HG02840 (cell line): ENCODE data around the gene HIBADH.

Source experiments
- ATAC-seq: cut with Tn5 transposase; IDR thresholded peaks from one replicate; pipeline ENCODE4 v1.9.1; 2021; ENCODE audit warnings: mild to moderate bottlenecking, moderate library complexity, moderate number of reproducible peaks; ENCODE audit not compliant: unreplicated experiment, low FRiP score

Gene HIBADH

DNA sequence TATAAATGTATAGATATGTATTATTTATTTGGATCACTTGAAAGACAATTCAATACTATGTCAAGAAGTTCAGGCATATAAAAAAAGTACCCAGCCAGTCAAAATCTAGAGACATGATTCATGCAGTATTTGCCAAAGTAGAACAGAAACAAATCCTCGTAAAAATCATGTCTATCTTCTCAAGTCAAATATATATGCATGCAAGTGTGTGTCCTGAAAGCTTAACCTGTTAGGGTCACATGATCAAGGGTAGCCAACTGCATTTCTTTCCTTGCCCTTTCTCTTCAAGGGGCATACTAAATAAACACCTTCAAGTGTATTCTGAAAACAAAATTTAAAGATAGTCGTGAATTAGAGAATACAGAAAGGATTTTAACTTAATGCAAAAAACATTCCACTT lies 107.0 kb downstream of the HIBADH start:
- no peak for ATAC-seq

DNA sequence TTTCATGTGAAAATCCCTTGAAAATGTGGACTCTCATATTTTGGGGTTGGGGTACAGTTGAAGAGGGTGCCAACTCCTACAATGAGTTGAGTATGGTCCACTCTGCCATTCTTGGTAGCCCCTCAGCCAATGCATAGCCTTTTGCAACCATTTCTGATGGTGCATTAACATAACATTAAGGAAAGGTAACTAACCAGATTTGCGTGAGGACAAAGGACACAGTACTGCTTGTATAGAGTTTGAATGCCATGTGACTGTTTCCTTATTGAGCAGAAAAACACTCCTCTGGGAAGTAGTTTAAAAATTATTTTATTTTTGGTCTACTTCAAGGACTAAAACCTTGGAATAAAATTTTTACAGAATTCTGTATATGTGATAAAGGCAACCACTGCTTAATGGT lies 107.9 kb downstream of the HIBADH start:
- ATAC-seq: no peak

DNA sequence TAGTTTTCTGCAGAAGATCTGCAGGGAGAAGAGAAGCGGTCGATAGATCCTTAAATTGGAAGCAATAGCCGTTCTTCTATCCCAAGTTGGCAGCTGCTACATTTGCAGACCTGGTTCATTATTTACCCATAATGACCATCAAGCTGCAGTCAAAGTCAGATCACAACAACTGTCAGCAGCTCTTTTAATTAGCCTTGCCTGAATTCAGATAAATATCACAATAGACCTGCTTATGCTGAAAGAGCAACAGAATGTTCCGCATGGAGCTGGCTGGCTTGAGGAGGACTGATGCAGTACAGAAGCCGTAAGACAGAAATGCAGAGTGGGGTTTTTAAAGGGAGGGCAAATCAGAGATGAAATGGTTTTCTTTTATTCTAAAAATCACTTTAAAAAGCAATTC lies 109.4 kb downstream of the HIBADH start:
- ATAC-seq: no peak

DNA sequence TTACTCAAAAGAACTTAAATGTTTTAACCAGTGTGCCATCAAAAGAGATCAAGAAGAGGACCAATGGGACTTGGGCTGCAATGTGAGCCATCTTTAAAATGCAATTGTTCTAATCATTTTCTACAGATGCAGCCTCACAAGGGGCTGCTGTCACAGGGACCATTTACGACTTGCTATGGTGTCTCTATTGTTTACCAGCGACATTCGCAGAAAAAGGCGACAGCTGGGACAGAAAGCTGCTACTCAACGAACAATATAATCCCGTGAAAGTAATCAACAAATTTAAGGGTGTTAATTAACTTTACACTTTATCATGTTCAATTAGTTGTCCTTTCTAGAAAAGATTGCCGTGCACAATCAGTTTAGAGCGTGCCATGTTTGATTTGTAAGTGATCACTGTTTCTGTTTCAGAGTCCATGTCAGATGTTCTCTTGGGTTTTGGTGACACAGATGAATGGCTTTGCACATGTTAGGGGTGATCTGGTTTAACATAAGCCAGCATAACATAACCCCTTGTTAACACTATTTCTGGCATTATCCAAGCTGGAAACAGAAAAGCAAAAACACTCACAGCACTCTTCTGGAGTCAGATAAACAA lies 110.8 kb downstream of the HIBADH start:
- ATAC-seq: no peak

DNA sequence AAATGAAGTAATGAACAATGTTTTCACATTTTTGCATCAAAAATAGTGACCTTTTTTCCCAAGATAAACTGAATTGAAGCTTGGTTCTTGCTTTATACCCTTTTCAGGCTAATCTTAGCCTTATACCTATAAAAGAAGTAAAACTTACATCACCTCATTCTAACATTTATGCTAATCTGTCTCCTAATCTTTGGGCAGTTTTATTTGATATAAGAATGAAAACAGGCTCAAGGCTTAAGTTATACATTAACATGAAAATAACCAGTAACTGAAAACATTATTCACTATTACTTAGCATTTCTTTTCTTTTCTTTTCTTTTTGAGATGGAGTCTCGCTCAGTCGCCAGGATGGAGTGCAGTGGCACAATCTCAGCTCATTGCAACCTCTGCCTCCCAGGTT lies 113.1 kb downstream of the HIBADH start:
- no peak for ATAC-seq

DNA sequence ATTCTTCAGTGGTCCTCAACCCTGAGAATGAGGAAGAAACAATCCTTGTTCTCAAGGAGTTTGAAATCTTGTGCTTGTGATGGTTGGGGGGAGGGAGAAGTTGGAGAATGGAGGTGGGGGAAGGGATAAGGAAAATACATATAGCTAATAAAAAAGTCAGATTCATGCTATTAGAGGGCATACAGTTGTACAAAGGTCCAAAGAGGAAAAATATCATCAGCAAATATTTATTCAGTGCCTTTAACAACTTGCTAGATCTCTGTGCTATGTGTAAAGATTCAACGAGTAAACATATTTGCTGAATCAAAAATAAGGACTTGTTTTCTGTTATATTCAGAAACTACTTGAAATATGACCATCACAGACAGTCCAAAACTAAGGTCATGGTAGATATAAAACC lies 114.4 kb downstream of the HIBADH start:
- no peak for ATAC-seq

DNA sequence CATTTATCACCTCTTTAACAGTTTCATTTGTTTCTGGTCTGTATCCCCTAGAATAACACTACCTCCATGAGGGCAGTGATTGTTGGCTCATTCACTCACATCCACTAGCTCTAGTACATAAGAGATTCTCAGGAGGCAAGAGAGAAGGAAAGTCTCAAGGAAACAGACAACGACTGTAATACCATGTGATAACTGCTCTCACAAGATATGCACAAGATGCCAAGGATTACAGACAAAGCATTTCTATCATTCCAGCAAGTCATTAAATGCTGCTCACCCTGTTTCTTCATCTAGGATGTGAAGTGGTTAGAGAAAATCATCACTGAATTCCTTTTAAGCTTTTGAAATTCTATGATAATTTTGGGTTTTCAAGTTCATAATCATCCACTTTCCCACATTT lies 115.3 kb downstream of the HIBADH start:
- ATAC-seq: no peak

DNA sequence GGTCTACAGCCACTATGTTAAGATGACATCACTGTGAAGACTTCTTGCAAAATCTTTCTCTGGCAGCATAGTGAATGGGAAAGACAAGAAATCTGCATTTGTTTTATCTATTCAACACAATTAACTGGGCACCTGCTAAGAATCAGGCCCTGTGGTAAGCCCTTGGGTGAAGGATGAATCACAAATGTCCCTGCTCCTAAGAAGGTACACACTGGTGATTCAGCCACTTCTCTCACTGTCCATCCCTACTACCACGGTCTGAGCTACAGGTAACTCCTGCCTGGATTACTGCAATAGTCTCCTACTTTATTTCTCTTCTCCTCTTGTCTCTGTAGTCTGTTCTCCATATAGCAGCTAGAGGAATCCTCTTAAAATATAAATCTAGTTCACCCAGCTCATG lies 116.1 kb downstream of the HIBADH start:
- ATAC-seq: no peak

DNA sequence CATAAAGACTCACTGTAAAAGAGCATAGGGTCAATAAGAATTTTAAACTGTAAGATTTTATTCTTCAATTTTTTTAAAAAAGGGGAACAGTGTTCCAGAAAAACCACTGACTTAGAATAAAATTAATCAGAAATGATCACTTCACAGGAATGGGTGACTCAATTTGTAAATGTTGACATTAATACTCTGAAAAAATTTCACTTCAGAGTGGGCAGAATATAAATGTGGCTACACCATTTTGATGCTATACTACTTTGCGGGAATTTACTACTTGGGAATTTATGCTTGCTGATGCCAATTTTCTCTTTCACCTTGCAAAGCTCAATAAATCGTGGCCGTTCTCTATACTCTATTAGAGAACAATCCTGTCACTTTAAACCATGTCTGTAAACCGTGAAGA lies 126.9 kb downstream of the HIBADH start:
- ATAC-seq: no peak

DNA sequence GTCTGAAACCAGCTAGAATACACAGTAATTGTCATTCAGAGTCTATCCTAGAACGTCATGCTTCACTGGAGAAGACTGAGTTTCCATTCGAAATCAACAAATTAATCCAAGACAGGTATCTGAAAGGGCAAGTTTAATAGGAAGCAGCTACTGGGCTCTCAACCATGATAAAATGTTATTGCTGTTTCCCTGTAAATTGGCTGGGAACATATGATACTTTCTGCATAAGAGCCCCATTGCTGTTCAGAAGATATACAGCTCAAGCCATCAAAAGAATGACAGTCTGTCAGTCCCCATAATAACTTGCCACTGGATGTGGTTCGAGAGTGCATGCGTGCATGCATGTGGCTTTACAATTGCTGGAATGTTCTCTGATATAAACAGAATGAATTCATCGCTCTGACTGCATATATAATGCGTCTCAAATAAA lies 129.0 kb downstream of the HIBADH start:
- no peak for ATAC-seq

DNA sequence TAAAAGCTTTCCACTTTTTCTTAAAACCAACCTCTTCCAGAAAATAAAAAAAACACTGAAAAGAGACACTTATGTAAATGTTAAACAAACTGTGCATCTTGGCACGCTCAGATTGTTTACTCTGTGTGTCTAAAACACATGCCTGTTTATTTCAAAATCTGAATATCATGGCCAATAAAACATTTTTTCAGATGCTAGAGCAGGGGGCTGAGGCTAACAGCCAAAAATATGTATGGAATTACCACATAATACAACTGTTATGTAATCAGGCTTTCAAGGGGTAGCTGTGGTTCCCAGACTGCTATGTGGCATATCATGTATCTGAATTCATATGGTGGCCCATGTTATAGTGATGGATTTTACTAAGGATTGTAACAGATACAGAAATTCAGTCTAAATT lies 130.4 kb downstream of the HIBADH start:
- no peak for ATAC-seq

DNA sequence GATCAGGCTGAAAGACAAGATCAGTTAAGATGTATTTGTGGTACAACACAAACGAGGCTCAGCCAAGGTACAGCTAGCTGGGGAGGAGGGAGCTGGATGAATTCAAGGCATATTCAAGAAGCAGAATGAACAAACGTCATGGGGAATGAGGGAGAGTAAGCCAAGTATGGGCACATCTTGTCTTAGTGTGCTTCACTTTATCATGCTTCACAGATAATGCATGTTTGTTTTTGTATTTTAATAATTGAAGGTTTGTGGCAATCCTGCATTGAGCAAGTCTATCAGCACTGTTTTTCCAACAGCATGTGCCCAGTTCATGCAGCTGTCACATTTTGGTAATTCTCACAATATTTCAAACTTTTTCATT lies 135.4 kb downstream of the HIBADH start:
- ATAC-seq: no peak

DNA sequence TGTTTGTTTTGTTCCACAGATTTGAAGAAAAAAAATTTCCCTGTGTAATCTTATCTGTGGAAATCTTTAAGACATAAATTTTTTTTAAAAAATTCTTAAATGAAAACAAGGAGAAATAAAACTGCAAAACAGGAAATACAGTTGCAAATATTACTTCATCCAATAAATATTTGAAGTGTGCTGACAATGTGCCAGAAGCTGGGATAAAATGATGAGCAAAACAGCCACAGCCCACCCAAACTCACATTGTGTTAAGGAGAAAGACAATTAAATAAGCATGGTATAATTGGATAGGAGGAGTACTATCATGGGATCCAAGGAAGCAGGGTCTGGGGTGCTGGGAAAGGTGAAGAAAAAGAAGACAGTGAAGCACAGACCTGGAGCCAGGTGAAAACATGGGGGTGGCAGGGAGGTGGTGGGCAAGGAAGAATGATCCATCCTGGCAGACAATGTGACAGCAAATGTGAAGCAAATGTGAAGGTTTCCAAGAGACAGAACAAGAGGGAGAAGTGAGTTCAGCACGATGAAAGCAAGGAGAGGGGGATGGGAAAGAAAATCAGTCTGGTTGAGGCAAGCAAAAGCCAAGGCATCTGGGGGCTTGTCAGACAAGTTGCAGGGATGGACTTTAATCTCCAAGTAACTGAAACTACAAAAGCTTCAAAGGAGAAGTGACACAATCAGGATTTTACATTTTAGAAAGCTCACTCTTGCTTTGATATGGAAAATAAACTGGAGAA lies 135.9 kb downstream of the HIBADH start:
- no peak for ATAC-seq

DNA sequence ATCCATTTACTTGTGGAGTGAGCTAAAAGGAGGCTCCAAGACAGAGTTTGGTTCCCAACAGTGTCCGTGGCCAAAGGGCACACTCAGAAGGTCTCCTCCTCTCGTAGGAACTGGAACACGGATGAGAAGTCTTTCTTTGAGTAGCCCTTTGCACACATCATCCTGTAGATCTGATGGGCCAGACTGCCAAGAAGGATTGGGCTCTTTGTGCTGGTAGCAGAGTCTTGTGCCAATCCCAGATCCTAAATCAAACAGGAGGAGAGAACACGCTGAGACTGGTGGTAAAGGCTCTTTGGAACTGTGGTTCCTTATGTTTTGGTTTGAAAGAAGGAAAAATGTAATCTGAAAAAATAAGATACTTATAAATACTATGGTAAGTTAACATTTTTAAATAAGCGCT lies 136.6 kb downstream of the HIBADH start:
- ATAC-seq: no peak

DNA sequence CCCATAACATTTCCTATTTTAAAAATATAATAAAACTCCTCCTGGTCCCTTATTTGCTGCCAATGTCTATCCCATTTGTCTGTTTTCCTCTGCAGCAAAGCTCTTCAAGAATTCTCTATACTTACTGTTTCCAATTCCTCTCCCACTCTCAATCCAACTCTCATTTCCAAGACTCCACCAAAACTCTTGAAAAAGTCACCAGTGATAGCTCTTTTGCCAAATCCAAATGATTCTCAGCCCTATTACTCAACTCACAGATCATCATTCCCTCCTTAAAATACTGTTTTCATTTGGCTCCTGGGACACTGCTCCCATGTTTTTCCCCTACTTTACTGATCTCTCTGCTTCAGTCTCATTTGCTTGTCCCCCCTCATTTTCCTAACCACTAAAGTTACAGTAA lies 139.4 kb downstream of the HIBADH start:
- ATAC-seq: no peak

DNA sequence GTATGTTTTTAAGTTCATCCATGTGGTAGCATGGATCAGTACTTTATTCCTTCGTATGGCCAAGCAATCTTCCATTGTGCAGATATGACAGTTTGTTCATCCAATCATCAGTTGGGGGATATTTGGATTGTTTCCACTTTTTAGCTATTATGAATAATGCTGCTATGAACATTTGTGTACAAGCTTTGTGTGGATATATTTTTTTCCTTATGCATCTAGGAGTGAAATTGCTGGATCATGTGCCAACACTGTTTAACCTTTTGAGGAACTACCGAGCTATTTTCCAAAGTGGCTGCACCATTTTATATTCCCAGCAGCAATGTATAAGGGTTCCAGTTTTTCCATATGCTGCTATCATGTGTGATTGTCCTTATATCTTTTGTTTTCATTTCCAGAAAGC lies 140.1 kb downstream of the HIBADH start:
- no peak for ATAC-seq

DNA sequence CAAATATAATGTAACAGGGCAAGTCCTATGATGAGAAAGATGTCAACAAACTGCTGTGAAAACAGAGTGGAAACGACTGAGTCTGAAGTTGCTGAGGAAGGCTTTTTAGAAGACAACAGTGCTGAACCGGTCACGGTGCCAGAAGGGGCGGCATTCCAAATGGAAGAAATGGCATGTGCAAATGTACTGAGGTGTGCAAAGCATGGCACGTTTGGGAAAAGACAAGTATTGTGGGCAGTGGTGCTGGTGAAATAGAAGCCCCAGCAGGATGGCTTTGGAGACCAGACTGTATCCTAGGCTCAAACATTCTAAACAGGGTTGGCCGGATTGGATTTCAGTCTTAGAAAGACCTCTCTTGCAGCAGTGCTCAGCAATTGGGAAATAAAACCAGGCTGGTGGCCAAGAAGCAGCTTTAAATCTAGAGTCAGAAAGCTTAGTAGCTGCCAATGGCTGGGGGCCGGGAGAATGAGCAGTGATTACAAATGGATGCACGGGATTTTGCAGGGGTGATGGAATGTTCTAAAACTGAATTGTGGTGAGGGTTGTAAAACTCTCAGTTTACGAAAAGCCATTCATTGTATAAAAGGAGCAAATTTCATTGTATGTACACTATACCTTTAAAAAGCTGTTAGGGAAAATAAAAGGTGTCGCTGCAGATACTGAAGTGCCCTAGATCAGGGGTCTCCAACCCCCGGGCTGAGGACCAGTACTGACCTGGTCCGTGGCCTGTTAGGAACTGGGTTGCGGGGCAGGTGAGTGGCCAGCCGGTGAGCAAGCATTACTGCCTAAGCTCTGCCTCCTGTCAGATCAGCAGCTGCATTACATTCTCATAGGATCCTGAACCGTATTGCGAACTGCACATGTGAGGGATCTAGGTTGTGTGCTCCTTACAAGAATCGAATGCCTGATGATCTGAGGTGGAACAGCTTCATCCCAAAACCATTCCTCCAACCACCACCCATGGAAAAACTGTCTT lies 141.6 kb downstream of the HIBADH start:
- no peak for ATAC-seq

DNA sequence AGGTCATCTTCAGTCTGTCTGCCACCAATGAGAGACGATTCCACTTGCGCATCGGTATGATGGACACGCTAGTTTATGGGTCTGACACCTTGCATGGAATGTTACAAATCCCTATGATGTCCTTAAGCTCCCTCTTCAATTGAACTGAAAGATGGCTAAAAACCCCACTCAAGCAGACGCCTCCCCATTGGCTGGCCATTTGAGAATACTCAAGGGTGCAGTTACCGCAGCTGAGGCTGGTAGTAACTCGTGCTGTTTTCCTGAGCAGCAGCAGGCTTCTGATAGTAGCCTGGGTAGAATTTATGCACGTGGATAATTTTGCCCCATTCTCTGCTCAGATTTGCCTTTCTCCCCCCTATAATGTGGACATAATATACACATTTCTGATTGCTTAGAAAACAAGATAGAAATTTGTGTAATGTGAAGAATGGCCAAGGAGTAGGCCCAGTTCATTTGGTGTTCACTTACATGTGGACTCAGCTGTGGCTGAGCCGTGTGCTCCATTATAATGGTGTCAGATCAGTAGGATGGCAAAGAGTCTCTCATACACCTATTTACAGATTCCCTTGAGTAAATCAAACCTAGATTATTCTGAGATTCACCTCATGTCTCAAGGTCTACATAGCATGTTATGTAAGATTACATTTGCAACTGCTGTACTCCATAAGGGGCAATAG lies 142.8 kb downstream of the HIBADH start:
- no peak for ATAC-seq

DNA sequence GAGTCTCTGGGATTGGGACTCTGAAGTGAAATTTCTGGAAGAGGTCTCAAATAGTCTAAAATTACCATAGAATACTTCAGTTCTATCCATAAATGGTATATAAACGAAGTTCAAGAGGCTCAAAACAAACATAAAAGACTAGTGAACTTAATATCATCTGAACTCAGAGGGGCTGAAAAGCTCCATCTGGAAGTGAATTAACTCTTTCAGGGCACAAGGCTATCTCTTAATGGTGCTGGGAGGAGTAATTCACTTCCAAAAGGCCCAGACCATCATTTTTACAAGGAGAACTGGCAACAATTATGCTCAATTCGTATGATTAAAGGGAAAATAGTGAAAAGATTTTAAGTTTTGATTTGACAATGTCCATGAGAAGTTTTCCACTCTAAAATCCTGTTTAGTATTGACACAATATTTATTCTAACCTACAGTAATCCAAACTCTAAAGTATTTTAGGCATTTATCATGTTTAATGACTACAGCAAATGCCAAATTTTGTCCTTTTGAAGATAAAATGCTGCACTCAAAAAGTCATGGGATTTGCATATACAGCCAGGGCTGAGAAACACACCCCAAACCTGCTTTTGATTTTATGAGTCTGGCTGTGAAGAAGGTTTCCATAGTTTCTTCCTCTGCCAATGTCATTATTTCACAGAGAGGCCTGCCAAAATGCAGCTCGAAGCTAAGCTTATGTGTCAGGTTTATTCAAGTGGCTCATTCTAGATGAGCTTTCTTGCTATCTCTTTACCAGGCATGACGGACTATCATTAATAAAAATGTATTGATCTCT lies 143.9 kb downstream of the HIBADH start:
- ATAC-seq: no peak

DNA sequence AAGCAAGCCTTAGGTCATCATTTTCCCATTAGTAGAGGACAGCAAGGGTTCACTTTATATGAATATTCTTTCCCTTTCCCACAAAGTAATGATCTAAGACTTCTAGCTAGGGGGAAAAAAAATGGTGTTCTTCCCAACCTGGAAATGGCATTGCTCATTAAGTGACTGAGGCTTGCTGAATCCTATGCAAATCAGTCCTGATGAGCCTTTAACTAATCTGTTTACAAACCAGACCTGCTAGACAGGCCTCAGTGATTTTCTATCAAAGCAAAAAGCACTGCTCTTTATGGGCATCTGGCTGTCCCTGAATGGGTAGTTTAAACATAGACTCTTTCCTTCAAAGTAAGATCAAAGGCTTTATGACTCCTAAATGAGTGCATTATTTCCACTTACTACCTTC lies 146.3 kb downstream of the HIBADH start:
- ATAC-seq: no peak
